Heart left ventricle (tissue), 16 donors: ENCODE measurements around the gene PVRIG. TPM values are rescaled to one million over a fixed set of nuclear protein-coding genes. Genes with fewer than 3 reads are reported as not detected.
A peak's percentile ranks its signal among the peaks of the same experiment; 100 is the strongest.
"Not testable (repeated sequence)": the region's sequence is repeated elsewhere in the genome, so short reads cannot be mapped to it uniquely, and the experiment has no call there.

Experiments used
- ATAC-seq, 4 donors: fragments of 200-7000 bp; cut with Tn5 transposase; one replicate each; pipeline ENCODE4 v1.9.1; 2020 to 2022; ENCODE audit warnings: moderate library complexity in 4 of 4, mild to moderate bottlenecking in 3 of 4, moderate number of reproducible peaks in 1 of 4
- DNase-seq, 5 donors: peaks; one replicate each; pipeline ENCODE4 v3.0.0-alpha.2; 2020
- H3K27ac ChIP-seq, 12 donors: fragments of 200-600 bp; sonication (generic) in 4 of 12; one replicate each; pipeline versions ENCODE4 v1.5.0 to v1.8.0; 2016 to 2022; ENCODE audit warnings: mild to moderate bottlenecking in 2 of 12
- H3K27me3 ChIP-seq, 9 donors: fragments of 200-600 bp; sonication (generic) in 2 of 9; one replicate each; pipeline versions ENCODE4 v1.5.1 to v1.8.0; 2016 to 2022; ENCODE audit warnings: mild to moderate bottlenecking in 3 of 9
- H3K36me3 ChIP-seq, 9 donors: fragments of 200-600 bp; sonication (generic) in 2 of 9; one replicate each; pipeline versions ENCODE4 v1.5.0 to v1.8.0; 2018 to 2022; ENCODE audit warnings: mild to moderate bottlenecking in 2 of 9
- H3K4me1 ChIP-seq, 12 donors: fragments of 200-600 bp; sonication (generic) in 4 of 12; one replicate each; pipeline versions ENCODE4 v1.5.0 to v1.8.0; 2016 to 2022; ENCODE audit warnings: mild to moderate bottlenecking in 3 of 12
- H3K4me3 ChIP-seq, 12 donors: fragments of 200-600 bp; sonication (generic) in 4 of 12; one replicate each; pipeline versions ENCODE4 v1.5.0 to v1.8.0; 2017 to 2022; ENCODE audit warnings: mild to moderate bottlenecking in 9 of 12, moderate library complexity in 4 of 12
- H3K9me3 ChIP-seq, 12 donors: fragments of 200-600 bp; sonication (generic) in 4 of 12; one replicate each; pipeline versions ENCODE4 v1.5.0 to v1.8.0; 2016 to 2022; ENCODE audit warnings: mild to moderate bottlenecking in 1 of 12
- CTCF ChIP-seq, 12 donors: fragments of 200-600 bp; sonication (generic) in 4 of 12; IDR thresholded peaks; one replicate each; pipeline versions ENCODE4 v1.5.0 to v1.8.0; 2018 to 2022; ENCODE audit warnings: antibody characterized with exemption in 12 of 12, mild to moderate bottlenecking in 5 of 12
- POLR2A ChIP-seq, 2 donors: fragments of 450-650 bp; IDR thresholded peaks; one replicate each; pipeline ENCODE4 v1.6.1; 2017; ENCODE audit warnings: antibody characterized with exemption in 2 of 2, mild to moderate bottlenecking in 2 of 2, moderate library complexity in 2 of 2
- WGBS, 4 donors: extraction: QIAGEN DNeasy Blood & Tissue Kit in 2 of 4; methylation state at CpG; one replicate each; pipeline versions ENCODE4 v1.1.5 to v1.1.7; 2013 to 2018; 5-methylcytosine and 5-hydroxymethylcytosine counted together
- intact Hi-C, 10 donors: fragments of 100-400 bp; cut with DNase I; formaldehyde crosslinking; loops; one replicate each; pipeline versions ENCODE4 v1.11.1 to v1.14.2; 2022
- long read RNA-seq, 3 donors: library from polyadenylated mRNA; unstranded; transcript quantifications; one replicate each; pipeline ENCODE4 v2.0.0, GENCODE V29; 2020 to 2021
- polyA plus RNA-seq, 2 donors: library from polyadenylated mRNA; stranded (reverse); fragments of 200-250 nt; gene quantifications; one replicate each; pipeline ENCODE4 v1.2.3, GENCODE V29; 2013
- total RNA-seq, 9 donors: library from RNA; depleted of rRNA in 2 of 9; stranded (reverse); fragments of >200 nt in 2 of 9; fragmentation: NEBNext Ultra II Directional in 3 of 9; extraction: Animal tissue kit (Norgen Biotek cat#: 25700) in 3 of 9; gene quantifications; one replicate each; pipeline versions ENCODE4 v1.1.0 to v1.2.4, GENCODE V29; 2016 to 2023
- donor health status: ischemic (EF 13 %, LVEDD 7.1; RV severe dilation, severe dysfunction).
- donor health status: healthy with polysubstance abuse.
- donor health status: DM: no; HTN: yes; CAD: no.
- donor health status: DM: no; HTN: no; CAD: no.
- donor health status: ischemic (EF 25% LVEDD 6.9; RV normal size, moderate dysfunction).
- donor health status: ischemic (EF 25% LVEDD 5.7; RV mildly dilated, moderate dysfunction).
- donor health status: healthy.
- donor health status: DM: yes; HTN: yes; CAD: no.
- donor health status: ischemic (EF 35%, LVEDD 5.7; RV mildly dilated, moderate dysfunction).
- donor health status: nonischemic (EF 11% LVEDD 7.7; RV severe dilation, severe dysfunction).
- donor health status: DM: yes; HTN: yes; CAD: no.
- donor health status: PGD.
- donor health status: ischemic (EF 29% LVEDD 5.4; RV normal size, mild dysfunction).
- donor health status: nonischemic (EF 23%, LVEDD 6.1; RV moderate dilation, normal function).

PVRIG gene
- total RNA-seq (1 to 10 TPM in 1 of 9 donors, under 1 TPM in 2, not detected in 6; 0.63 to 2.7 (median 0.97) TPM), polyA plus RNA-seq (under 1 TPM; 0.08 to 0.11 TPM)
- long read RNA-seq, donor 1 = 0 reads
- long read RNA-seq, donor 2 = 0 reads
- long read RNA-seq, donor 3 = 0 reads

GRCh38 chr7:100219801-100220585 is at the start of gene PVRIG:
Gene PVRIG, plus strand, starts transcription at chr7:100219949. Its CDS starts 22 bp downstream, at chr7:100219971.
- intact Hi-C loops = loop anchor here in 7 of 10 donors (2.0 to 10.0 kb wide), 5 partner anchors 83 to 225 kb away; no protein-coding TSS in a partner anchor
- H3K27me3 ChIP-seq, H3K9me3 ChIP-seq, H3K36me3 ChIP-seq, ATAC-seq, DNase-seq: not testable (repeated sequence)
- peak within 1 kb of the TSS in 2 of 12 donors; percentile 25 to 55 for H3K4me3 ChIP-seq
- 83 to 93% (median 90%) methylated on average over 11 to 26 of the region's 27 CpGs for WGBS, 4 donors
- H3K4me1 ChIP-seq = peaks cover 0 to 13% (median 0%) of the 10 kb centered on the region in 12 donors
- H3K27ac ChIP-seq = peak within 1 kb of the TSS in 2 of 12 donors; percentile 26 to 87

- WGBS, 4 donors = 90 to 94% (median 92%) methylated on average over 11 of the region's 11 CpGs
- DNase-seq (no peak), ATAC-seq (no peak)
- intact Hi-C loops = no loop called here
- Histone ChIP-seq H3K36me3 (no peaks in the 10 kb centered on the region), H3K27ac (no peak overlapping the region), H3K27me3 (peaks cover 0 to 48% (median 15%) of the 10 kb centered on the region in 9 donors), H3K4me1 (peaks cover 0 to 43% (median 12%) of the 10 kb centered on the region in 12 donors), H3K4me3 (no peak overlapping the region), H3K9me3 (no peaks in the 10 kb centered on the region)
- no peak for TF ChIP-seq CTCF (IDR thresholded peaks at IDR 0.05)
- TF ChIP-seq POLR2A (IDR thresholded peaks at IDR 0.05) = no peak
Observed at GRCh38 chr7:100170101-100170897, 49.5 kb upstream of the PVRIG start.

- DNase-seq = no peak
Observed at GRCh38 chr7:100171087-100171681, 48.6 kb upstream of the PVRIG start.

More at GRCh38 chr7:100171087-100171681, 48.6 kb upstream of the PVRIG start:
- 6 to 36% (median 22%) methylated on average over 6 to 61 of the region's 61 CpGs for WGBS, 4 donors
- intact Hi-C loops = no loop called here
- Histone ChIP-seq H3K4me3 (peak overlapping the region in 11 of 12 donors; percentile 7 to 52 (median 40)), H3K36me3 (no peaks in the 10 kb centered on the region), H3K27ac (no peak overlapping the region), H3K9me3 (no peaks in the 10 kb centered on the region), H3K27me3 (peaks cover 0 to 48% (median 15%) of the 10 kb centered on the region in 9 donors), H3K4me1 (peaks cover 0 to 41% (median 12%) of the 10 kb centered on the region in 12 donors)
- no peak for ATAC-seq
- TF ChIP-seq CTCF (IDR thresholded peaks at IDR 0.05) (no peak), POLR2A (IDR thresholded peaks at IDR 0.05) (no peak)
